GM18526 (cell line): Measurements from ENCODE around the gene PHETA2.

Experiments
- POLR2A ChIP-seq: IDR thresholded peaks from 3 replicates; pipeline ENCODE4 v1.6.1; 2011; ENCODE audit not compliant: insufficient read length; ENCODE audit errors: extremely low read depth

The PHETA2 gene

DNA sequence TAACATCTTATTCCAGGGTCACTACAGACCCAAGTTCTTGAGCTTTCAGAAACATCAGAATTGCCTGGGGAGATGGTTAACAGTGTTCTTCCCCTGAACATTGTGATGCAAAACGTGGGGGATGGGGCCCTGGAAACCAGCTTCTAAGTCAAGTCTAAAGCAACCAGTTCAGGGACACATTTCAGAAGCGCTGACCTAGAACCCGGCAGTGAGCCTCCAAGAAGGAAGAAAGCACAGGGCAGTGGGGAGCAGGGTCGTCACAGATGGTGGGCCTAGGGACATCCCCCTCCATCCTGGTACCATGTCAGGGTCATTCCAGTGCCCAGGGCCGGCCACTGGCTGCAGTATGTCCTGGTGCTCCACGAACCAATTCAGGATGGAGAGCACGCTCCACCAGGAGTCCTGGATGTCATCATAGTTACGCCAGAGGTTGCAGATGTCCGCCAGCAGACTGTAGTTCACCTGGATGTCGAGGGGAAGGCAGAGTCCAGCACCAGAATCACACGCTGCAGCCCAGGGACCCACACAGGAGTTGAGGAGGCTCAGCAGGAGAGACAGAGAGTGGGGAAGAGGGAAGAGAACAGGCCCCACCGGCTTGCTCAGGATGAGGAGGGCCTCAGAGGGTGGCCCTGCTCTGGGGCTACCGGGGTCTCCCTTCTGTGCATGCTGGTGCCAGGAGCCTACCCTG lies 8.5 kb upstream of the PHETA2 start:
- TF ChIP-seq POLR2A = no peak

DNA sequence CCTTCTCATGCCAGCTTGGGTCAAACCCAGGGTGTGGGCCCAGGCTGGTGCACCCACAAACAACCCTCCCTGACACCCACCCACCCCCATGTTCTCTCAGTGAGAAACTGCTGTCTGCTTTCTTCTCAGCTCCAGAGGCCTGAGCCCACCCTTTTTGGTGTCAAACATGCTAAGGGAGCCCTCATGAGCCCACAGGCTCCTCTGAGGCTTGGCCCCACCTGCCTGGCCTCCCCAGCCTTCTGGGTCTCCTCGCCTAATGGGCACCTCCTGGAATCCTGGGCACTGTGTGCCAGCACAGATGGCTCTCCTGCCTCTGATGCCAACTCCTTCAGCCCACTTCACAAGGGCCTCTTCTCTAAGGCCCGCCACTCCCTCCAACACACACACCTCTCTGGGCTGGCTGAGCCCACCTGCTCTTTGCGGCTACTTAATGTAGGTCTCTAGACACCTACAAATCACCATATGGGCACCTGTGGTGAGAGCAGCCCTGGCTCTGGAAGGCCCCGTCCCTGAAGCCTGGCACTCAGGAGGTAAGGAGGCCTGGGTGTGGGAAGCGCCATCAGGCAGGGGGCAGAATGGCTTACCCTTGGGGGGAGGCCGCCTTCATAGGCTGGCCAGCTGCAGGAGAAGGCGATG lies 7.8 kb upstream of the PHETA2 start:
- no peak for TF ChIP-seq POLR2A

DNA sequence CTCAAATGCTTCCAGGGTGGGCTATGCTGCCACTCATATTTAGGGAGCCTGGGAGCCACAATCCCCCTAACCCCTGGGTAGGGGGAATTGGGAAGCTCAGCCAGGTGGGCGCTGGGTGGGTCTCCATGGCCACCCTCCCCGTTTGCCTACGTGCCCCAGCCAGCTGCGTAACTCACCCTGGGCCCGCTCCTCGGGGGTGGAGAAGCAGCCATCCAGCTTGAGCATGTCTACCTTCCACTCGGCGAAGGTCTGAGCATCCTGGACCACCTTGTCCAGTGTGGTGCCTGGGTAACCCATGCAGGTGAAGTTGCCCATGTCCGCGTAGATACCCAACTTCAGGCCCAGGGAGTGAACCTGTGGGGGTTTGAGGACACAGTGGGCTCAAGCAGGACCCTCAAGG lies 7.1 kb upstream of the PHETA2 start:
- no peak for TF ChIP-seq POLR2A

DNA sequence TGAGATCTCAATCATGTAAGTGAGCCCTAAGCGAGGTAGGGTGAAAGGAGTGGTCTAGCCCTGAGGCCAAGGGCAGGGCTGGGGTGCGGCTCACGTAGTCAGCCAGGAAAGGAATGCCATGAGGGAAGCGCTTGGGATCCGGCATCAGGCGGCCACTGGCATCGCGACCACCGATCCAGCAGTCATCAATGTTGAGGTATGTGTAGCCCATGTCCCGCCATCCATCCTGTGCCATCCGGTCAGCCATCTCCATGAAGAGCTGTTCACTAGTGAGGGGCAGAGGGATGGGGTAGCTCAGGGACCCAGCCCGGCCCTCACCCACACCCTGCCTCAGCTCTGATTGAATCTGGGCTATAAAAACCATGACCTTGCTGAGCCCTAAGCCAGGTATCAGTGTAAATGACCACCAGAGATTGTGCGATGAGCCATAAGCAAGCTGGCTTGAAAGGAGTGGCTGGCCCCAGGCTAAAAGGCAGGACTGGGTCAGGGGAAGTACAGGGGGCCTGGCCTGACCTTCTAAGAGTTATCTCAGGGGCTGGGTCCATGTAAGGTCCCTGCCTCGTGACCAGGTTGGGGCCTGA lies 6.3 kb upstream of the PHETA2 start:
- TF ChIP-seq POLR2A = no peak

DNA sequence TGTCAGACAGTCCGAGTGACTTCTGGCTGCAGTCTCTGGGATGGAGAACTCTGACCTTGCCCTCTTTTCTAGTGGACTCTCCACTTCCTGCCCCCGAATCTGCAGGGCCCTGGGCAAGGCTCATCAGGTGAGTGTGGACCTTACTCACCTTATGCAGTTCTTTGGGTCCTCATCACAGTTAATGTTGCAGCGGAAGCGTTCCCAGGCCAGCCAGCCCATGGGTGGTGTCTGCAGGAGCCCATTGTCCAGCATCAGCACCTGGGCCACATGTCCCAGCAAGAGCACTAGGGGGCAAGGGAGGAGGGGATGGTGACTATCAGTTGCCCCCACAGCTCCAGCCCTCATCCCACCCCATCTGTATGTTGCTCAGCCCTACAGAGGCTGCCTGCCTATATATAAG lies 5.8 kb upstream of the PHETA2 start:
- no peak for TF ChIP-seq POLR2A

DNA sequence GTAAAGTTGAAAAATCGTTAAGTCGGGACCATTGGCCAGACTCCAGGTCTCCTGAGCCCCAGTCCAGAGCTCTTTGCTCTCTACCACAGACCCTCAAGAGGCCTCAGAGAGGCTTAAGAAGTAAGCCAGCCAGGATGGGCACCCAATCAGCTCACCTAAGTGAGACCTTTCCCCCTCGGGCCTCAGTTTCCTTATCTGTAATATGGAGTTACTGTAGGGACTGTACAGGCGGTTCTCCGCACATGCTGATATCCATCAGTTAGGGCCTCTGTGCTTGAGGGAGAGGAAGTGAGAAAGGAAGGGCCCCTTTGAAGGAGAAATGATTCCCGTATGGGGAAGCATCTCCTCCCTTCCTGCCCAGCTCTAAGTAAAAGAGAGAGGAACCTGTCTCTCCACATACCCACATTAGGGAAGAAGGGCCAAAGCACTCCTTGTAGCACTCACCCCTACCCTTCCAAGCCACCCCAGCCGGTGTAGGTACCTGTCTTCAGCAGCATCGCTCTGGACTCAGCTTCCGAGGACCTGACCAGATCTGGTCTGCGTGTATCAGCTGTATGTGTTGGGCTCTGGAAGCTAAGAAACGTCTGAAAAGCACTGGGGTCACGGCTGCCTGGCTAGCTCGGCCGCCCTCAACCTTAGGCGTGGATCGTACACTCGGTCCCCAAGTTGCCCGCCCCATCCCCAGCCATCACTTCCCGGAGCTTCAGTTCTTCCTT lies 4.1 kb upstream of the PHETA2 start:
- no peak for TF ChIP-seq POLR2A

DNA sequence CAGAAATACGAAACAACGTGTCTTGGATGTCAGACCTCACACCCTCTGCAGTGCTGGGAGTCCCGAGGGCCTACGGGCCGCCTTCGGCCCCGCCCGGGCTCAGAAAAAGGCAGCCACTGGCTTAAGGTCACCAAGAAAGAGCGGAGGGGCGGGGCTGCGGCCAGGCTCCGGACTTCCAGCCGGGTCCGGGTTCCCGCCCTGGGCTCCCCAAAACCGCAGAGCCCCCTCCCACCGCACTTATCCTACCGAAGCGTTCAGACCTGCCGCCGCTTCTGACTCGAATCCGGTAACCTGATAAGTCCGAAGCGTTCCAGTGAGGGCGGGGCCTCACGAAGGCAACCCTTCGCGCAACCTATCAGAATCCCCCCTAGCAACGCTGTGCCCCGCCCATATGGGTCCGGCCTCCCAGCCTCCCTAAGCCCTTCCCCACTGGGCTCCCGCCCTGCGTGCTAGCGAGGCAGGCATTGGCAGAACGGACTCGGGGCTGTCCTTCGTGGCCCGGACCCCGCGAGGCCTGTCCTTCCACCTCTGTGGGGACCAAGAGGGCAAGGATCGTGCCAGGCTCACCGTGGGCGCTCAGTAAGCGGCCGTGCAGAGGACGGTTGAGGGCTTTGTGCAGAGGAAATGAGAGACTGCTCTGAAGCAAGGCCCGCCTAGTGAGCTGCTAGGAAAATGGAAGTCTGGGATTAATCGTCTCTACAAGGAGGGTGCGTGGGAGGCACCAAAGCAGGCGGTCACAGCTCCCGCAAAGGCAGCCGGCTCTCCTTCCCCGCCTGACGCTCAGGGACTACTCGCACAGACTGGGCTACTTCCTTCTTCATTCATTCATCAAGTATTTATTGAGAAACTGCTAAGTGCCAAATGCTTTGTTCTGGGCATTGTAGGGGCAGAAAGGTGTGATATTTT lies 3.3 kb upstream of the PHETA2 start, which contains the start of gene NAGA:
TSS of gene NAGA (minus strand) at position 296 of the 906 bp plus-strand sequence. CDS start 515 bp downstream, outside the sequence.
- TF ChIP-seq POLR2A = peak; percentile 72

DNA sequence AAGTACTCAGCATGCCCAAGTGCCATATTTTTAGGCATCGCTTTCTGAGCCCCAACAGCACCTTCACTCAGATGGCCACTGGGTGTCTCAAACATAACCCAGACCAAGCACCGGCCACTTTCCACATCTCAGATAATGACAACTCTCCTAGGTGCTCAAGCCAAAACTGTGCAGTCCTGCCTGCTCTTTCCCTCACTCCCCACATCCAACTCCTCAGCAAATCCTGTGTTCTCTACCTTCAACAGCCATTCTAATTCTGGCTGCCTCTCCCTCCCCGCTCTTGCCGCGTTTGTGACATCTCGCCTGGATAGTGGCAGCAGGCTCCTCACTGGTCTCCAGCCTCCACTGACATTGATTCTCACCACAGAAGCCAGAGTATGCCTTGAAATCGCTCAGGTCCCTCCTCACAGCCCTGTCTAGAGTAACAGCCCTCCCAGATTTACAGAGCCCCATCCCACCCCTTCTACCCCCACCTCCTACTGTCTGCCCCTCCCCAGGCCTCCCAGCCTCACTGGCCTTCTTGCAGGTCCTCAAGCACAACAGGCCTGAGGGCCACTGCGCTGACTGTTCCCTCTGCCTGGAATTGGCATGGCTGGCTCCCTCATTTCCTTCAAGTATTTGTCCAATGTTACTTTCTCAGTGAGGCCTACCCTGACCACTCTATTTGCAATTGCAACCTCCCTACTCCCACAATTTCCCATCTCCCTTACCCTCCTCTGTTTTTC lies 1.3 kb upstream of the PHETA2 start:
- TF ChIP-seq POLR2A = no peak

DNA sequence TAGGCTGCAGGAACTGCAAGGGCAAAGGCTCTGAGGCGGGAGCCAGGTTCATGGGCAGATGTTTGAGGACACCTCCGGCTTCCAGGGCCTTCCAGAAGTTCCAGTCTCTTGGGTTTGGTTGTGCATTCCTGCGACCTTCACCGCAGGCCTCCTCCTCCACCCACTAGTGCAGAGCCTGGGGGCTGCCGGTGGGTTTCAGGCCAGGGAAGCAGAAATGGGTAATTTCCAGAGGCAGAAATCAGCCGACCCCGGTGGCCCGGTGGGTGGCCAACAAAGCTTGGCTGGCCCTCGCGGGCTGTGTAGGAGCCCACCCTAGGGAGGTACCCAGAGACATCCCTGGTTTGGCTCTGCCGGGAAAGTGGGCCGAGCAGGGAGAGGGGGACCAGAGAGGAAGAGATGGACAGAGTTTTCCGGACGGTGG lies 417 bp upstream of the PHETA2 start:
- no peak for TF ChIP-seq POLR2A

DNA sequence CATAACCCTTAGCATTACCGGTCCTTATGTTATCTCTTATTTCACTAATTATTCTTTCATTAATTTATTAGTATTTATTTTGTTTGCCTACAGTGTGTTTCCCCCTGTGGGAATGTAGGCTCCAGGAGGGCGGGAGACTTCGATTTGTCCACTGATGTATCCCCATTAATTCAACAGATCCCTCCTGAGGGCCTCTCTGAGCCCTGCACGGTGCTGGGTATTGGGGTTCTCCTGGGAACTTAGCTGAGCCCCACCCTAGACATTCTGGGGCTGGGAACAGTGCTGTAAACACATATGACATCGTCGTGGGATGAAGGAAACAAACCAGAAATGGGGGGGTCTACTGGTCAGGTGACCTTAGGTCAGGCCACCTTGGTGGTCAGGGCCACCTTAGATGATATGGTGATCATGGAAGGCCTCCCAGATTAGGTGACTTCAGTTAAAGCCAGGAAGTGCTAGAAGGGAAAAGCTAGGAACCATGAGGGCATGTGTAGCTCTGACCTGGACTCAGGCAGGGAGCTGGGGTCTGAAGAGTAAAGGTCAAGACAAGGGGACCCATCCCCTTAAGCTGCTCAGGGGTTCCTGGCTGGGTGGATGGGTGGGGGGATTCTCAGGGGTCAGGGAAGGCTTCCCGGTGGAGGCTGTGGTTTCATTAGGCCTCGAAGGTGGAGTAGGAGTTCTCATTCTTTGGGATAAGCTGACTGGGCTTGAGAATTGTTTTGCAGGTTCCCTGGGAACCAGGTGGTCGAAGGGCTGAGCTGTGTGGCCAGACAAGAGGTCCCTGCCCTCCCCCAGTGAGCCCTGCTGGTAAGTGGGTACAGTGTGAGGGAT lies 1.0 kb downstream of the PHETA2 start:
- no peak for TF ChIP-seq POLR2A

DNA sequence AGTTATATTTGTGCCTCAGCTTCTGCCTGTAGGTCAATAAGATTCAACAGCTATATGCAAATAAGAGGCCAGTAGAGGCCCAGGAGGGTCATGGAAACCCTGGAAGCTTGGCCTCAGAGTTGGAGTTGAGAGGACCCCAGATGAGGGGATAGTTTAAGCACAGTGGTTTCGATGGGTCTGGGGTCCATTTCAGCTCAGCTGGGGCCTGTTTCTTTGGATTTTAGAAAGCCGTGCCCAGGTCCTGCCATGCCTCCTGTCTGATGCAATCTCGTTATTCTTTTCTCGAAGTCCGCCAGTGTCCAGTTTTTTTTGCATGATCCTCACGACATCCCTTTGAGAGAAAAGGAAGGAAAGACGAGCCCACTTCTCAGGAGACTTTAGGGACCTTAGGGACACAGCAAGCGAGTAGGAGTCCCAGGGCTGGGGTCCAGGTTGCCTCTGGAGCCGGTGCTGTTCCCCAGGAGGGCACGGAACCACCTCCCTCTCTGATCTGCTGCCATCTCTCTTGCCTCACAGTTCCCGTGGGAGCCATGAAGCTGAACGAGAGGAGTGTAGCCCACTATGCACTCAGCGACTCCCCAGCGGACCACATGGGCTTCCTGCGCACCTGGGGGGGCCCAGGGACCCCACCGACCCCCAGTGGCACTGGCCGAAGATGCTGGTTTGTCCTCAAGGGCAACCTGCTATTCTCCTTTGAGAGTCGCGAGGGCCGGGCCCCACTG lies 2.9 kb downstream of the PHETA2 start:
- no peak for TF ChIP-seq POLR2A

DNA sequence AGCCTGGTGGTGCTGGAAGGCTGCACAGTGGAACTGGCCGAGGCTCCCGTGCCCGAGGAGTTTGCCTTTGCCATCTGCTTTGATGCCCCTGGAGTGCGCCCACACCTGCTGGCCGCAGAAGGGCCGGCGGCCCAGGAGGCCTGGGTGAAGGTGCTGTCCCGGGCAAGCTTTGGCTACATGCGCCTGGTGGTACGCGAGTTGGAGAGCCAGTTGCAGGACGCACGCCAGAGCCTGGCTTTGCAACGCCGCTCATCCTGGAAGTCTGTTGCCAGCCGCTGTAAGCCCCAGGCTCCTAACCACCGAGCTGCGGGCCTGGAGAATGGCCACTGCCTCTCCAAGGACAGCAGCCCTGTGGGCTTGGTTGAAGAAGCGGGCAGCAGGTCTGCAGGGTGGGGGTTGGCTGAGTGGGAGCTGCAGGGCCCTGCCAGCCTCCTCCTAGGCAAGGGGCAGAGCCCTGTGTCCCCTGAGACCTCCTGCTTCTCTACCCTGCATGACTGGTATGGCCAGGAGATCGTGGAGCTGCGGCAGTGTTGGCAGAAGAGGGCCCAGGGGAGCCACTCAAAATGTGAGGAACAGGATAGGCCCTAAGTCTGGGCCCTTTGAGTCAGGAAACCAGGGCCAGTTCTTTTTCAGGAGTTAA lies 3.6 kb downstream of the PHETA2 start:
- no peak for TF ChIP-seq POLR2A
